HG03520 (cell line): Measurements from ENCODE around the gene S100A11.
"Not testable (repeated sequence)": the region's sequence is repeated elsewhere in the genome, so short reads cannot be mapped to it uniquely, and the experiment has no call there.

Source experiments
- ATAC-seq: cut with Tn5 transposase; IDR thresholded peaks from one replicate; pipeline ENCODE4 v1.9.1; 2021; ENCODE audit warnings: mild to moderate bottlenecking, moderate library complexity; ENCODE audit not compliant: unreplicated experiment

Gene S100A11

GRCh38 chr1:152036267-152037216 lies at the start of gene S100A11:
TSS of gene S100A11 (minus strand) at chr1:152037004. CDS start at chr1:152036915, 89 bp downstream.
- ATAC-seq: no peak

- no peak for ATAC-seq
Observed at GRCh38 chr1:152084853-152085252, 48.0 kb upstream of the S100A11 start.

- not testable (repeated sequence) for ATAC-seq
Observed at GRCh38 chr1:152081026-152081425, 44.2 kb upstream of the S100A11 start.

- ATAC-seq: not testable (repeated sequence)
Observed at GRCh38 chr1:152080494-152080893, 43.7 kb upstream of the S100A11 start.

- ATAC-seq: no peak
Observed at GRCh38 chr1:152078831-152079441, 42.1 kb upstream of the S100A11 start.

- no peak for ATAC-seq
Observed at GRCh38 chr1:152072311-152072710, 35.5 kb upstream of the S100A11 start.

GRCh38 chr1:152071123-152071522 lies 34.3 kb upstream of the S100A11 start:
- ATAC-seq: no peak

GRCh38 chr1:152067929-152068328 lies 31.1 kb upstream of the S100A11 start:
- ATAC-seq: no peak

GRCh38 chr1:152067150-152067549 lies 30.3 kb upstream of the S100A11 start:
- no peak for ATAC-seq

- ATAC-seq: no peak
Observed at GRCh38 chr1:152061952-152062351, 25.1 kb upstream of the S100A11 start.

GRCh38 chr1:152053375-152053774 lies 16.6 kb upstream of the S100A11 start:
- ATAC-seq: no peak

- ATAC-seq: no peak
Observed at GRCh38 chr1:152052606-152053005, 15.8 kb upstream of the S100A11 start.

GRCh38 chr1:152050886-152051675 lies 14.3 kb upstream of the S100A11 start:
- no peak for ATAC-seq

GRCh38 chr1:152049291-152050083 lies 12.7 kb upstream of the S100A11 start:
- ATAC-seq: no peak

- ATAC-seq: no peak
Observed at GRCh38 chr1:152048416-152049009, 11.7 kb upstream of the S100A11 start.

GRCh38 chr1:152047730-152048415 lies 11.1 kb upstream of the S100A11 start:
- peak; percentile 95 for ATAC-seq

GRCh38 chr1:152047413-152047729 lies 10.6 kb upstream of the S100A11 start:
- ATAC-seq: no peak

- ATAC-seq: no peak
Observed at GRCh38 chr1:152044386-152044785, 7.6 kb upstream of the S100A11 start.

- ATAC-seq: no peak
Observed at GRCh38 chr1:152043870-152044269, 7.1 kb upstream of the S100A11 start.

GRCh38 chr1:152042030-152042429 lies 5.2 kb upstream of the S100A11 start:
- no peak for ATAC-seq
